CD14-positive monocyte (primary cell): ENCODE data around the gene ENTPD2. TPM values are rescaled to one million over a fixed set of nuclear protein-coding genes. Genes with fewer than 3 reads are reported as not detected.

Experiments
- DNase-seq, 3 donors: peaks; one replicate each; pipeline ENCODE4 v3.0.0-alpha.2; 2011 to 2022
- H2AFZ ChIP-seq: 2 replicates; pipeline ENCODE4 v1.6.0; 2012; ENCODE audit warnings: mild to moderate bottlenecking, low read depth, low read length, inconsistent platforms; ENCODE audit not compliant: insufficient read depth, poor library complexity, severe bottlenecking
- H3K27ac ChIP-seq, 2 donors: 1 replicate in 1 of 2; 2 replicates in 1 of 2; pipeline ENCODE4 v1.5.1; 2012 to 2013; ENCODE audit warnings: low read length in 2 of 2, control low read depth in 1 of 2, inconsistent platforms in 1 of 2, low read depth in 1 of 2, mild to moderate bottlenecking in 1 of 2
- H3K27me3 ChIP-seq, 2 donors: one replicate each; pipeline versions ENCODE4 v1.6.0 to v1.6.1; 2011 to 2013; ENCODE audit warnings: low read length in 2 of 2; ENCODE audit not compliant: control insufficient read depth in 2 of 2, insufficient read depth in 2 of 2
- H3K36me3 ChIP-seq, 2 donors: replicated peaks in 1 of 2; 1 replicate in 1 of 2; 2 replicates in 1 of 2; pipeline versions ENCODE4 v1.5.1 to v1.6.1; 2012 to 2013; ENCODE audit warnings: low read length in 2 of 2, control low read depth in 1 of 2, inconsistent platforms in 1 of 2, mild to moderate bottlenecking in 1 of 2; ENCODE audit not compliant: insufficient read depth in 2 of 2, control insufficient read depth in 1 of 2
- H3K4me1 ChIP-seq, 2 donors: 1 replicate in 1 of 2; 2 replicates in 1 of 2; pipeline versions ENCODE4 v1.5.1 to v1.6.1; 2012 to 2013; ENCODE audit warnings: low read length in 2 of 2, control low read depth in 1 of 2, inconsistent platforms in 1 of 2, mild to moderate bottlenecking in 1 of 2, moderate library complexity in 1 of 2; ENCODE audit not compliant: insufficient read depth in 2 of 2, control insufficient read depth in 1 of 2
- H3K4me2 ChIP-seq: replicated peaks from 2 replicates; pipeline ENCODE3; 2012; ENCODE audit warnings: low read length, moderate library complexity, mild to moderate bottlenecking; ENCODE audit not compliant: poor library complexity, severe bottlenecking; ENCODE audit errors: extremely low read depth
- H3K4me3 ChIP-seq, 3 experiments: fragments of 200-600 bp in 1 of 3; sonication (generic) in 1 of 3; replicated peaks in 1 of 3; 1 replicate in 2 of 3; 2 replicates in 1 of 3; pipeline ENCODE4 v1.5.1; 2011 to 2013; ENCODE audit warnings: low read length in 3 of 3, mild to moderate bottlenecking in 3 of 3, control low read depth in 2 of 3, low read depth in 2 of 3, inconsistent platforms in 1 of 3, moderate library complexity in 1 of 3
- H3K79me2 ChIP-seq: 2 replicates; pipeline ENCODE4 v1.6.0; 2012; ENCODE audit warnings: mild to moderate bottlenecking, control low read depth, inconsistent platforms, low read length, moderate library complexity; ENCODE audit not compliant: insufficient read depth
- H3K9ac ChIP-seq: 2 replicates; pipeline ENCODE4 v1.6.0; 2017; ENCODE audit warnings: low read length, mild to moderate bottlenecking; ENCODE audit not compliant: insufficient read depth, poor library complexity, severe bottlenecking
- H3K9me3 ChIP-seq, 2 donors: replicated peaks in 1 of 2; 1 replicate in 1 of 2; 2 replicates in 1 of 2; pipeline versions ENCODE4 v1.5.1 to v1.6.1; 2012 to 2013; ENCODE audit warnings: low read length in 2 of 2, control low read depth in 1 of 2; ENCODE audit not compliant: control insufficient read depth in 1 of 2, insufficient read depth in 1 of 2
- H4K20me1 ChIP-seq: 2 replicates; pipeline ENCODE4 v1.6.0; 2012; ENCODE audit warnings: mild to moderate bottlenecking, low read length, control low read depth, moderate library complexity; ENCODE audit not compliant: insufficient read depth
- H3K27ac Mint-ChIP-seq, 7 donors: one replicate each; pipeline ENCODE4 v1.8.0; 2020; ENCODE audit warnings: mild to moderate bottlenecking in 7 of 7, mixed read lengths in 7 of 7, moderate library complexity in 6 of 7, inconsistent platforms in 2 of 7
- H3K27me3 Mint-ChIP-seq, 3 donors: one replicate each; pipeline ENCODE4 v1.8.0; 2021 to 2022; ENCODE audit warnings: low read depth in 3 of 3, mild to moderate bottlenecking in 3 of 3, mixed read lengths in 3 of 3, moderate library complexity in 3 of 3, inconsistent platforms in 1 of 3
- H3K36me3 Mint-ChIP-seq, 2 donors: one replicate each; pipeline ENCODE4 v1.8.0; 2020; ENCODE audit warnings: mixed read lengths in 2 of 2, inconsistent platforms in 1 of 2, mild to moderate bottlenecking in 1 of 2
- H3K4me1 Mint-ChIP-seq: one replicate; pipeline ENCODE4 v1.8.0; 2020; ENCODE audit warnings: mild to moderate bottlenecking, mixed read lengths
- H3K4me3 Mint-ChIP-seq, 2 donors: one replicate each; pipeline ENCODE4 v1.8.0; 2020; ENCODE audit warnings: mild to moderate bottlenecking in 2 of 2, mixed read lengths in 2 of 2, moderate library complexity in 1 of 2
- H3K9me3 Mint-ChIP-seq, 7 donors: one replicate each; pipeline ENCODE4 v1.8.0; 2020 to 2022; ENCODE audit warnings: mixed read lengths in 7 of 7, mild to moderate bottlenecking in 6 of 7, moderate library complexity in 6 of 7, inconsistent platforms in 2 of 7
- CTCF ChIP-seq: fragments of 200-600 bp; IDR thresholded peaks from one replicate; pipeline ENCODE4 v1.8.0; 2022; ENCODE audit warnings: antibody characterized with exemption, mild to moderate bottlenecking
- WGBS: methylation state at CpG from one replicate; pipeline ENCODE4 v1.1.5; 2013; ENCODE audit warnings: missing lambda C conversion rate; ENCODE audit not compliant: insufficient coverage; 5-methylcytosine and 5-hydroxymethylcytosine counted together
- intact Hi-C, 2 donors: fragments of 100-400 bp; cut with micrococcal nuclease; formaldehyde crosslinking; loops; one replicate each; pipeline versions ENCODE4 v1.15.0 to v1.15.1; 2023
- polyA plus RNA-seq, 3 donors: library from polyadenylated mRNA; depleted of rRNA in 1 of 3; unstranded in 2 of 3; stranded (reverse) in 1 of 3; fragments of 300-500 nt in 2 of 3; fragments of >200 nt in 1 of 3; fragmentation: Illumina TruSeq in 2 of 3; gene quantifications; 1 replicate in 2 of 3; 2 replicates in 1 of 3; pipeline ENCODE4 v1.2.3, GENCODE V29; 2012 to 2021

Gene ENTPD2
- polyA plus RNA-seq, 3 donors, result not detected

DNA sequence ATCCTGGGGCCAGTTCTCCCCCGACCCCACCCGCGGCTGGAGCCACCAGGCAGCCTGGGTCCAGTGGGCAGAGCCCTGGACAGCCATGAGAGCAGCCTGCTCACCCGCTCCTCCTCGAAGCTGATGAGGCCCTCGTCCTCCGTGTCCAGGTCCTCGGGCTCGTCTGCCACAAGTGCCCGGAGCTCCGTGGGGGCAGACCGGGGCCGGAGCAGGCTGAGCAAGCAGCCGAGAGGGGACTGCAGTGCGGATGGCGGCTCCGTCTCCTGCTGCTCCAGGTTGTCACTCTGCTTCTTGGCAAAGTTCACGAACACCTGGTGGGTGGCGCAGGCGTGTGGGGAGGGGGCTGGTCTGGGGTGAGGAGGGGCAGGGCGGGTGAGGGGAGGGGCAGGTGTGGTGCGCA, 45.5 kb downstream of the ENTPD2 start:
- Histone ChIP-seq H3K36me3 (no peaks in the 10 kb centered on the region), H3K9me3 (peaks cover 0 to 10% of the 10 kb centered on the region in 2 donors), H2AFZ (no peak overlapping the region), H3K4me3 (no peak overlapping the region), H3K79me2 (no peaks in the 10 kb centered on the region), H3K4me2 (no peak overlapping the region), H3K27ac (no peak overlapping the region), H3K27me3 (no peaks in the 10 kb centered on the region), H4K20me1 (no peaks in the 10 kb centered on the region), H3K4me1 (no peaks in the 10 kb centered on the region), H3K9ac (no peak overlapping the region)
- peaks cover 4 to 15% of the 10 kb centered on the region in 2 donors for H3K36me3 Mint-ChIP-seq
- peaks cover 4 to 16% (median 7%) of the 10 kb centered on the region in 7 donors for H3K9me3 Mint-ChIP-seq
- intact Hi-C loops, result no loop called here
- peaks cover 5 to 8% (median 6%) of the 10 kb centered on the region in 3 donors for H3K27me3 Mint-ChIP-seq
- no peak for TF ChIP-seq CTCF
- 86% methylated on average over 21 of the region's 22 CpGs for WGBS
- no peak overlapping the region for H3K27ac Mint-ChIP-seq
- H3K4me3 Mint-ChIP-seq, result no peak overlapping the region
- H3K4me1 Mint-ChIP-seq, result peaks cover 3% of the 10 kb centered on the region
- DNase-seq, result no peak

DNA sequence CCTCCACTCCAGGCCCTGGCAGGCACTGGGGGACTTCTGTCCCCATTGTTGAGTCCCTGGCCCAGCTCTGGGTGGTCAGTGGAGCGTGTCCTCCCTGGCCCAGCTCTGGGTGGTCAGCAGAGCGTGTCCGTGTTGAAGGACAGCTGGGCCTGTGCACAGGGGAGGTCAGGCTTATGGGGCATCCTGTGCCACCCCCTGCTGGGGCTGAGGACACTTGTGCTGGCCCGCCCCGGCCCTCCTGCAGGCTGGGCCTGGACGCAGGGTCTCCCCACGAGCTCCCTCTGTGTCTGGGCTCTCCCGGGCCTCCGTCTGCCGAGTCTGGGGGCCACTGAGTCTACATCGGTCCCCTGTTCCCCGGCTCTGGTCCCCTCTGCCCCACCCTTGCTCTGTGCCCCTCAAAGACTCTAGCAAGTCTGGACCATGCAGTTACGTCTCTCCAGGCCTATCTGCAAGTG, 46.0 kb downstream of the ENTPD2 start:
- Mint-ChIP-seq H3K9me3 (peaks cover 4 to 16% (median 7%) of the 10 kb centered on the region in 7 donors), H3K27me3 (peaks cover 5 to 8% (median 6%) of the 10 kb centered on the region in 3 donors), H3K27ac (no peak overlapping the region), H3K4me1 (peaks cover 3% of the 10 kb centered on the region), H3K36me3 (peaks cover 4 to 15% of the 10 kb centered on the region in 2 donors), H3K4me3 (no peak overlapping the region)
- 92% methylated on average over 13 of the region's 13 CpGs for WGBS
- Histone ChIP-seq H3K27ac (no peak overlapping the region), H4K20me1 (no peaks in the 10 kb centered on the region), H3K79me2 (no peaks in the 10 kb centered on the region), H3K9me3 (peaks cover 0 to 10% of the 10 kb centered on the region in 2 donors), H3K36me3 (no peaks in the 10 kb centered on the region), H3K4me2 (no peak overlapping the region), H3K4me3 (no peak overlapping the region), H3K4me1 (no peaks in the 10 kb centered on the region), H3K27me3 (no peaks in the 10 kb centered on the region), H3K9ac (no peak overlapping the region), H2AFZ (no peak overlapping the region)
- DNase-seq, result no peak
- TF ChIP-seq CTCF, result no peak
- intact Hi-C loops, result no loop called here
